Left ventricle myocardium inferior (tissue), 1 donor: ENCODE measurements around the gene ANKS4B. TPM values are rescaled to one million over a fixed set of nuclear protein-coding genes. Genes with fewer than 3 reads are reported as not detected.

ENCODE experiments used
- DNase-seq: peaks from one replicate; pipeline ENCODE4 v3.0.0-alpha.2; 2020
- H3K27ac ChIP-seq: fragments of 200-600 bp; replicated peaks from 2 replicates; pipeline ENCODE4 v1.8.0; 2021
- H3K27me3 ChIP-seq: fragments of 200-600 bp; 2 replicates; pipeline ENCODE4 v1.8.0; 2021; ENCODE audit warnings: low read depth
- H3K36me3 ChIP-seq: fragments of 200-600 bp; 2 replicates; pipeline ENCODE4 v1.8.0; 2021
- H3K4me1 ChIP-seq: fragments of 200-600 bp; 2 replicates; pipeline ENCODE4 v1.8.0; 2021
- H3K4me3 ChIP-seq: fragments of 200-600 bp; 2 replicates; pipeline ENCODE4 v1.8.0; 2021; ENCODE audit warnings: mild to moderate bottlenecking, moderate library complexity
- H3K9me3 ChIP-seq: fragments of 200-600 bp; replicated peaks from 2 replicates; pipeline ENCODE4 v1.8.0; 2021
- CTCF ChIP-seq: fragments of 200-600 bp; IDR thresholded peaks from 2 replicates; pipeline ENCODE4 v1.8.0; 2021; ENCODE audit warnings: antibody characterized with exemption, mild to moderate bottlenecking, borderline replicate concordance
- intact Hi-C: fragments of 100-400 bp; cut with micrococcal nuclease; formaldehyde crosslinking; loops from one replicate; pipeline ENCODE4 v1.11.0; 2022
- total RNA-seq: library from RNA; stranded (reverse); fragmentation: NEBNext Ultra II Directional; extraction: Animal tissue kit (Norgen Biotek cat#: 25700); gene quantifications from one replicate; pipeline ENCODE4 v1.2.1, GENCODE V29; 2021
- donor health status: DM: no; HTN: yes; CAD: no; lungs with severe emphysema.

The ANKS4B gene
- total RNA-seq, 1 donor from 2014 or later = not detected

- intact Hi-C loops = no loop called here
- Histone ChIP-seq H3K27me3 (peaks cover 17% of the 10 kb centered on the region), H3K36me3 (no peaks in the 10 kb centered on the region), H3K4me3 (no peak overlapping the region), H3K9me3 (no peaks in the 10 kb centered on the region), H3K4me1 (no peaks in the 10 kb centered on the region), H3K27ac (no peak overlapping the region)
- no peak for DNase-seq
- TF ChIP-seq CTCF = no peak
Measured at GRCh38 chr16:21226749-21227148, 6.8 kb upstream of the ANKS4B start.

GRCh38 chr16:21227866-21228265, 5.6 kb upstream of the ANKS4B start:
- Histone ChIP-seq H3K9me3 (no peaks in the 10 kb centered on the region), H3K27ac (no peak overlapping the region), H3K36me3 (no peaks in the 10 kb centered on the region), H3K27me3 (peaks cover 17% of the 10 kb centered on the region), H3K4me3 (no peak overlapping the region), H3K4me1 (no peaks in the 10 kb centered on the region)
- intact Hi-C loops = no loop called here
- TF ChIP-seq CTCF = no peak
- no peak for DNase-seq

- no peaks in the 10 kb centered on the region for H3K4me1 ChIP-seq
- peaks cover 13% of the 10 kb centered on the region for H3K27me3 ChIP-seq
- H3K9me3 ChIP-seq = no peaks in the 10 kb centered on the region
- no peak for DNase-seq
- no peaks in the 10 kb centered on the region for H3K36me3 ChIP-seq
- H3K27ac ChIP-seq = no peak overlapping the region
- intact Hi-C loops = no loop called here
- TF ChIP-seq CTCF = no peak
- H3K4me3 ChIP-seq = no peak overlapping the region
Measured at GRCh38 chr16:21228361-21228872, 5.1 kb upstream of the ANKS4B start.

- Histone ChIP-seq H3K27me3 (peaks cover 6% of the 10 kb centered on the region), H3K4me1 (no peaks in the 10 kb centered on the region), H3K9me3 (no peaks in the 10 kb centered on the region), H3K36me3 (no peaks in the 10 kb centered on the region), H3K27ac (no peak overlapping the region), H3K4me3 (no peak overlapping the region)
- intact Hi-C loops = no loop called here
- DNase-seq = no peak
- TF ChIP-seq CTCF = no peak
Measured at GRCh38 chr16:21233045-21233520, 416 bp upstream of the ANKS4B start.

GRCh38 chr16:21235199-21235585, 1.7 kb downstream of the ANKS4B start:
- H3K4me1 ChIP-seq = no peaks in the 10 kb centered on the region

More at GRCh38 chr16:21235199-21235585, 1.7 kb downstream of the ANKS4B start:
- no peak for DNase-seq
- Histone ChIP-seq H3K27me3 (peaks cover 6% of the 10 kb centered on the region), H3K4me3 (no peak overlapping the region), H3K27ac (no peak overlapping the region), H3K9me3 (no peaks in the 10 kb centered on the region), H3K36me3 (no peaks in the 10 kb centered on the region)
- no peak for TF ChIP-seq CTCF
- intact Hi-C loops = no loop called here
